HG03196 (cell line): ENCODE measurements around the gene MARCHF6.
"Not testable (repeated sequence)": the region's sequence is repeated elsewhere in the genome, so short reads cannot be mapped to it uniquely, and the experiment has no call there.

Experiments used
- ATAC-seq: cut with Tn5 transposase; IDR thresholded peaks from one replicate; pipeline ENCODE4 v1.9.1; 2021; ENCODE audit not compliant: unreplicated experiment

The MARCHF6 gene

GRCh38 chr5:10323588-10324488, 29.7 kb upstream of the MARCHF6 start:
- ATAC-seq: no peak

GRCh38 chr5:10324518-10325370, 28.8 kb upstream of the MARCHF6 start:
- no peak for ATAC-seq

- ATAC-seq: no peak
Observed at GRCh38 chr5:10328323-10328722, 25.2 kb upstream of the MARCHF6 start.

- no peak for ATAC-seq
Observed at GRCh38 chr5:10329446-10329819, 24.1 kb upstream of the MARCHF6 start.

GRCh38 chr5:10329820-10330481, 23.5 kb upstream of the MARCHF6 start:
- no peak for ATAC-seq

GRCh38 chr5:10330511-10331230, 22.8 kb upstream of the MARCHF6 start:
- no peak for ATAC-seq

- ATAC-seq: no peak
Observed at GRCh38 chr5:10331341-10331796, 22.1 kb upstream of the MARCHF6 start.

GRCh38 chr5:10332301-10332700, 21.2 kb upstream of the MARCHF6 start:
- ATAC-seq: no peak

GRCh38 chr5:10333154-10334006, 20.1 kb upstream of the MARCHF6 start:
- ATAC-seq: no peak

- no peak for ATAC-seq
Observed at GRCh38 chr5:10334831-10335230, 18.7 kb upstream of the MARCHF6 start.

- no peak for ATAC-seq
Observed at GRCh38 chr5:10335711-10336470, 17.6 kb upstream of the MARCHF6 start.

- ATAC-seq: no peak
Observed at GRCh38 chr5:10337107-10337506, 16.4 kb upstream of the MARCHF6 start.

- ATAC-seq: no peak
Observed at GRCh38 chr5:10337986-10338385, 15.5 kb upstream of the MARCHF6 start.

GRCh38 chr5:10338686-10339057, 14.8 kb upstream of the MARCHF6 start:
- no peak for ATAC-seq

- no peak for ATAC-seq
Observed at GRCh38 chr5:10339058-10339811, 14.3 kb upstream of the MARCHF6 start.

- ATAC-seq: no peak
Observed at GRCh38 chr5:10339958-10340357, 13.5 kb upstream of the MARCHF6 start.

GRCh38 chr5:10343486-10343885, 10.0 kb upstream of the MARCHF6 start:
- no peak for ATAC-seq

GRCh38 chr5:10344461-10345106, 8.9 kb upstream of the MARCHF6 start:
- ATAC-seq: not testable (repeated sequence)
